Lower lobe of right lung (tissue), 2 donors: Measurements from ENCODE around the gene ZNF780A. TPM values are rescaled to one million over a fixed set of nuclear protein-coding genes. Genes with fewer than 3 reads are reported as not detected.

Experiments used
- ATAC-seq, 2 donors: fragments of 200-7000 bp; cut with Tn5 transposase; one replicate each; pipeline ENCODE4 v1.9.1; 2020 to 2022; ENCODE audit warnings: mild to moderate bottlenecking in 2 of 2, moderate library complexity in 2 of 2
- DNase-seq: peaks from one replicate; pipeline ENCODE4 v3.0.0-alpha.2; 2020
- H3K27ac ChIP-seq: fragments of 200-600 bp; one replicate; pipeline ENCODE4 v1.8.0; 2022
- H3K27me3 ChIP-seq: fragments of 200-600 bp; one replicate; pipeline ENCODE4 v1.8.0; 2022; ENCODE audit warnings: low read depth
- H3K36me3 ChIP-seq: fragments of 200-600 bp; one replicate; pipeline ENCODE4 v1.8.0; 2022; ENCODE audit warnings: mild to moderate bottlenecking
- H3K4me1 ChIP-seq: fragments of 200-600 bp; one replicate; pipeline ENCODE4 v1.8.0; 2022
- H3K4me3 ChIP-seq: fragments of 200-600 bp; one replicate; pipeline ENCODE4 v1.8.0; 2022; ENCODE audit warnings: mild to moderate bottlenecking
- H3K9me3 ChIP-seq: fragments of 200-600 bp; one replicate; pipeline ENCODE4 v1.8.0; 2022
- intact Hi-C: fragments of 100-400 bp; cut with DNase I; formaldehyde crosslinking; loops from one replicate; pipeline ENCODE4 v1.11.0; 2022
- total RNA-seq: library from RNA; stranded (reverse); fragmentation: NEBNext Ultra II Directional; extraction: Animal tissue kit (Norgen Biotek cat#: 25700); gene quantifications from one replicate; pipeline ENCODE4 v1.2.1, GENCODE V29; 2021
- TF ChIP-seq, protein P1 (sequence below): fragments of 200-600 bp; IDR thresholded peaks from one replicate; pipeline ENCODE4 v1.8.0; 2022; ENCODE audit warnings: antibody characterized with exemption, mild to moderate bottlenecking
- donor health status: DM: no; HTN: yes; CAD: no; lungs with severe emphysema.

Gene ZNF780A
- total RNA-seq, 1 donor from 2014 or later: 23.5 TPM

- TF ChIP-seq, protein P1, sequence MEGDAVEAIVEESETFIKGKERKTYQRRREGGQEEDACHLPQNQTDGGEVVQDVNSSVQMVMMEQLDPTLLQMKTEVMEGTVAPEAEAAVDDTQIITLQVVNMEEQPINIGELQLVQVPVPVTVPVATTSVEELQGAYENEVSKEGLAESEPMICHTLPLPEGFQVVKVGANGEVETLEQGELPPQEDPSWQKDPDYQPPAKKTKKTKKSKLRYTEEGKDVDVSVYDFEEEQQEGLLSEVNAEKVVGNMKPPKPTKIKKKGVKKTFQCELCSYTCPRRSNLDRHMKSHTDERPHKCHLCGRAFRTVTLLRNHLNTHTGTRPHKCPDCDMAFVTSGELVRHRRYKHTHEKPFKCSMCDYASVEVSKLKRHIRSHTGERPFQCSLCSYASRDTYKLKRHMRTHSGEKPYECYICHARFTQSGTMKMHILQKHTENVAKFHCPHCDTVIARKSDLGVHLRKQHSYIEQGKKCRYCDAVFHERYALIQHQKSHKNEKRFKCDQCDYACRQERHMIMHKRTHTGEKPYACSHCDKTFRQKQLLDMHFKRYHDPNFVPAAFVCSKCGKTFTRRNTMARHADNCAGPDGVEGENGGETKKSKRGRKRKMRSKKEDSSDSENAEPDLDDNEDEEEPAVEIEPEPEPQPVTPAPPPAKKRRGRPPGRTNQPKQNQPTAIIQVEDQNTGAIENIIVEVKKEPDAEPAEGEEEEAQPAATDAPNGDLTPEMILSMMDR: no peak
- Histone ChIP-seq H3K4me1 (no peaks in the 10 kb centered on the region), H3K27me3 (no peaks in the 10 kb centered on the region), H3K4me3 (no peak overlapping the region), H3K36me3 (no peaks in the 10 kb centered on the region), H3K27ac (no peak overlapping the region), H3K9me3 (peaks cover 69% of the 10 kb centered on the region)
- ATAC-seq (no peak), DNase-seq (no peak)
- intact Hi-C loops: no loop called here
These were observed 54.7 kb downstream of the ZNF780A start for GRCh38 chr19:40035996-40036395.

DNA sequence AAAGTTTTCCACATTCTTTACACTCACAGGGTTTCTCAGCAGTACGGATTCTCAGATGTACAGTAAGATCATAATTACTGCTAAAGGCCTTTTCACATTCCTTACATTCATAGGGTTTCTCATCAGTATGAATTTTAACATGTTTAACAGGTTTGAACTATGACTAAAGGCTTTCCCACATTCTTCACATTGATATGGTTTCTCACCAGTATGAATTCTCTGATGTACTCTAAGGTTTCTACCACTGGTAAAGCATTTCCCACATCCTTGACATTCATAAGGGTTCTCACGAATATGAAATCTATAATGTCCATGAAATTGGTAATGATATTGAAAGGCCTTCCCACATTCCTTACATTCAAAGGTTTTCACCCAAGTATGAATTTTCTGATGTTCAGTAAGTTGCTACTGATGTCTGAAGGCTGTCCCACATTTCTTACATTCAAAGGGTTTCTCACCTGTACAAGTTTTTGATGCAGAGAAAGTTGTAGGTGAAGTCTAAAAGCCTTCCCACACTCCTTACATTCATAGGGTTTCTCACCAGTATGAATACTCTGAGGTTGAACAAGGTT lies 56.7 kb downstream of the ZNF780A start:
- ATAC-seq (no peak), DNase-seq (no peak)
- H3K27me3 ChIP-seq: no peaks in the 10 kb centered on the region
- TF ChIP-seq, protein P1: no peak
- no peak overlapping the region for H3K4me3 ChIP-seq
- no peaks in the 10 kb centered on the region for H3K4me1 ChIP-seq
- no peak overlapping the region for H3K27ac ChIP-seq
- peaks cover 88% of the 10 kb centered on the region for H3K9me3 ChIP-seq
- no peaks in the 10 kb centered on the region for H3K36me3 ChIP-seq
- intact Hi-C loops: no loop called here

DNA sequence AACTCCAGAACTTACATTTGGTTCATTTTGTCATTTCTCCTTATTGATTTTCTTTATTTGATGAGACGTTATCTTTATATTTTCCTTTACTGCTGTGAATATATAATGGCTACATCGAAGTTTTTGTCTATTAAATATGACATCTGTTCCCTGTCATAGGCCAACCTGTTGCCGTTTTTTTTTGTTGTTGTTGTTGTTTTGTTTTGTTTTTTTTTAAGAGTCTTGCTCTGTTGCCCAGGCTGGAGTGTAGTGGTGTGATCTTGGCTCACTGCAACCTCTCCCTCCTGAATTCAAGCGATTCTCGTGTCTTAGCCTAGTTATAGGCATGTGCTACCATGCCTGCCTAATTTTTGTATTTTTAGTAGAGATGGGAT lies 64.2 kb downstream of the ZNF780A start:
- Histone ChIP-seq H3K27me3 (no peaks in the 10 kb centered on the region), H3K4me1 (no peaks in the 10 kb centered on the region), H3K9me3 (peaks cover 98% of the 10 kb centered on the region), H3K36me3 (no peaks in the 10 kb centered on the region), H3K4me3 (no peak overlapping the region), H3K27ac (no peak overlapping the region)
- ATAC-seq (no peak), DNase-seq (no peak)
- intact Hi-C loops: no loop called here
- TF ChIP-seq, protein P1: no peak

- H3K4me1 ChIP-seq: no peaks in the 10 kb centered on the region
- no peak overlapping the region for H3K27ac ChIP-seq
- H3K27me3 ChIP-seq: no peaks in the 10 kb centered on the region
- intact Hi-C loops: no loop called here
- DNase-seq (no peak), ATAC-seq (no peak)
- no peak overlapping the region for H3K4me3 ChIP-seq
- TF ChIP-seq, protein P1: no peak
- H3K9me3 ChIP-seq: peaks cover 98% of the 10 kb centered on the region
- H3K36me3 ChIP-seq: no peaks in the 10 kb centered on the region
These were observed 64.7 kb downstream of the ZNF780A start for GRCh38 chr19:40025938-40026596.

GRCh38 chr19:40023969-40024368 lies 66.8 kb downstream of the ZNF780A start:
- H3K4me3 ChIP-seq: no peak overlapping the region
- ATAC-seq: no peak

More at GRCh38 chr19:40023969-40024368, 66.8 kb downstream of the ZNF780A start:
- intact Hi-C loops: no loop called here
- Histone ChIP-seq H3K36me3 (no peaks in the 10 kb centered on the region), H3K4me1 (no peaks in the 10 kb centered on the region), H3K27ac (no peak overlapping the region), H3K27me3 (no peaks in the 10 kb centered on the region), H3K9me3 (peaks cover 81% of the 10 kb centered on the region)
- no peak for DNase-seq
- TF ChIP-seq, protein P1: no peak

Other genes starting within 250 kb of the ZNF780A start
- gene FBL, start 244.6 kb downstream of the ZNF780A start, total RNA-seq: 117 TPM
- 95.3 TPM for gene FCGBP, start 156.3 kb downstream of the ZNF780A start, total RNA-seq
- gene PSMC4, start 119.8 kb downstream of the ZNF780A start, total RNA-seq: 57.3 TPM
- gene ZNF546, start 93.9 kb downstream of the ZNF780A start, total RNA-seq: 7.4 TPM
- gene ZNF780B, start 34.7 kb downstream of the ZNF780A start, total RNA-seq: 27.1 TPM
- 17.4 TPM for gene MAP3K10, start 100.5 kb upstream of the ZNF780A start, total RNA-seq
- gene TTC9B, start 127.4 kb upstream of the ZNF780A start, total RNA-seq: not detected
- not detected for gene CCNP, start 135.7 kb upstream of the ZNF780A start, total RNA-seq
- 102 TPM for gene AKT2, start 194.4 kb upstream of the ZNF780A start, total RNA-seq